BE2C (cell line): ENCODE results near the gene BCL6B.
A peak's percentile ranks its signal among the peaks of the same experiment; 100 is the strongest.

Experiments
- DNase-seq: peaks from one replicate; pipeline ENCODE4 v3.0.0-alpha.2; 2020
- H3K27me3 ChIP-seq: fragments of 250-450 bp; sonication (Bioruptor Pico); 2 replicates; pipeline ENCODE4 v1.5.1; 2020; ENCODE audit warnings: mild to moderate bottlenecking
- H3K36me3 ChIP-seq: fragments of 250-450 bp; sonication (Bioruptor Pico); 2 replicates; pipeline ENCODE4 v1.5.1; 2020; ENCODE audit warnings: mild to moderate bottlenecking
- H3K4me1 ChIP-seq: fragments of 250-450 bp; sonication (Bioruptor Pico); 2 replicates; pipeline ENCODE4 v1.5.1; 2020
- H3K4me3 ChIP-seq: 2 replicates; pipeline ENCODE4 v1.5.1; 2011; ENCODE audit warnings: low read depth, low read length
- H3K9me3 ChIP-seq: fragments of 250-450 bp; sonication (Bioruptor Pico); 2 replicates; pipeline ENCODE4 v1.5.1; 2020
- CTCF ChIP-seq: IDR thresholded peaks from 2 replicates; pipeline ENCODE4 v1.5.1; 2012; ENCODE audit warnings: mild to moderate bottlenecking, low read depth, low read length

BCL6B gene

GRCh38 chr17:7041607-7042500, 19.0 kb downstream of the BCL6B start:
- Histone ChIP-seq H3K4me1 (no peaks in the 10 kb centered on the region), H3K36me3 (no peaks in the 10 kb centered on the region), H3K4me3 (no peak overlapping the region), H3K9me3 (no peaks in the 10 kb centered on the region), H3K27me3 (peaks cover 37% of the 10 kb centered on the region)
- TF ChIP-seq CTCF: no peak
- DNase-seq: no peak

GRCh38 chr17:7042501-7043181, 19.8 kb downstream of the BCL6B start:
- no peaks in the 10 kb centered on the region for H3K9me3 ChIP-seq
- no peaks in the 10 kb centered on the region for H3K4me1 ChIP-seq
- TF ChIP-seq CTCF: no peak
- no peak overlapping the region for H3K4me3 ChIP-seq
- no peak for DNase-seq
- H3K36me3 ChIP-seq: no peaks in the 10 kb centered on the region
- peaks cover 37% of the 10 kb centered on the region for H3K27me3 ChIP-seq

GRCh38 chr17:7043182-7043496, 20.3 kb downstream of the BCL6B start:
- Histone ChIP-seq H3K27me3 (peaks cover 38% of the 10 kb centered on the region), H3K4me1 (no peaks in the 10 kb centered on the region), H3K36me3 (no peaks in the 10 kb centered on the region), H3K4me3 (no peak overlapping the region), H3K9me3 (no peaks in the 10 kb centered on the region)
- DNase-seq: no peak
- no peak for TF ChIP-seq CTCF

GRCh38 chr17:7043497-7044198, 20.8 kb downstream of the BCL6B start, which contains the start of gene SLC16A11:
Gene SLC16A11, minus strand, starts transcription at chr17:7044092. Its CDS starts 579 bp downstream, at chr17:7043513.
- TF ChIP-seq CTCF: no peak
- H3K9me3 ChIP-seq: no peaks in the 10 kb centered on the region
- H3K36me3 ChIP-seq: no peaks in the 10 kb centered on the region
- no peaks in the 10 kb centered on the region for H3K4me1 ChIP-seq
- peak within 1 kb of the TSS; percentile 8 for H3K4me3 ChIP-seq
- DNase-seq: peak; percentile 39
- peaks cover 42% of the 10 kb centered on the region for H3K27me3 ChIP-seq

- Histone ChIP-seq H3K36me3 (no peaks in the 10 kb centered on the region), H3K4me3 (no peak overlapping the region), H3K27me3 (peaks cover 42% of the 10 kb centered on the region), H3K9me3 (no peaks in the 10 kb centered on the region), H3K4me1 (no peaks in the 10 kb centered on the region)
- peak; percentile 64 for TF ChIP-seq CTCF
- DNase-seq: no peak
Measured at GRCh38 chr17:7045492-7046126, 22.8 kb downstream of the BCL6B start.
